Upper lobe of left lung (tissue), 6 donors: Measurements from ENCODE around the gene GRAMD4. TPM values are rescaled to one million over a fixed set of nuclear protein-coding genes. Genes with fewer than 3 reads are reported as not detected.

ENCODE experiments used
- ATAC-seq, 2 donors: fragments of 200-7000 bp; cut with Tn5 transposase; one replicate each; pipeline ENCODE4 v1.9.1; 2022; ENCODE audit warnings: mild to moderate bottlenecking in 2 of 2, moderate library complexity in 2 of 2; ENCODE audit not compliant: low FRiP score in 2 of 2
- DNase-seq, 2 donors: peaks; one replicate each; pipeline ENCODE4 v3.0.0-alpha.2; 2019 to 2020
- H3K27ac ChIP-seq, 4 donors: fragments of 200-600 bp; sonication (generic); one replicate each; pipeline ENCODE4 v1.5.1; 2016 to 2019
- H3K27me3 ChIP-seq, 4 donors: fragments of 200-600 bp; sonication (generic); one replicate each; pipeline ENCODE4 v1.5.1; 2017 to 2019
- H3K36me3 ChIP-seq, 4 donors: fragments of 200-600 bp; sonication (generic); one replicate each; pipeline ENCODE4 v1.5.1; 2016 to 2019
- H3K4me1 ChIP-seq, 4 donors: fragments of 200-600 bp; sonication (generic); one replicate each; pipeline ENCODE4 v1.5.1; 2018 to 2019
- H3K4me3 ChIP-seq, 4 donors: fragments of 200-600 bp; sonication (generic); one replicate each; pipeline ENCODE4 v1.5.1; 2017 to 2019; ENCODE audit warnings: mild to moderate bottlenecking in 2 of 4, moderate library complexity in 1 of 4
- H3K9me3 ChIP-seq, 4 donors: fragments of 200-600 bp; sonication (generic); one replicate each; pipeline ENCODE4 v1.5.1; 2018 to 2019
- EP300 ChIP-seq, 4 donors: sonication (generic); formaldehyde crosslinking; IDR thresholded peaks; one replicate each; pipeline ENCODE4 v1.5.1; 2017; ENCODE audit warnings: antibody characterized with exemption in 4 of 4, control low read depth in 2 of 4
- POLR2A ChIP-seq, 4 donors: fragments of 450-650 bp; IDR thresholded peaks; one replicate each; pipeline ENCODE4 v1.5.1; 2016 to 2017; ENCODE audit warnings: antibody characterized with exemption in 4 of 4, mild to moderate bottlenecking in 2 of 4
- POLR2AphosphoS5 ChIP-seq, 2 donors: sonication (generic); formaldehyde crosslinking; IDR thresholded peaks; one replicate each; pipeline ENCODE4 v1.5.1; 2017; ENCODE audit warnings: antibody characterized with exemption in 2 of 2
- WGBS, 2 donors: methylation state at CpG; one replicate each; pipeline ENCODE4 v1.1.5; 2017 to 2018; 5-methylcytosine and 5-hydroxymethylcytosine counted together
- total RNA-seq, 6 donors: library from RNA; depleted of rRNA in 4 of 6; stranded (reverse); fragments of >200 nt in 4 of 6; gene quantifications; one replicate each; pipeline versions ENCODE4 v1.1.0 to v1.2.1, GENCODE V29; 2016 to 2021
- TF ChIP-seq, protein P1 (sequence below), 6 experiments: fragments of 450-650 bp in 4 of 6; fragments of 200-600 bp in 2 of 6; sonication (generic) in 2 of 6; IDR thresholded peaks; one replicate each; pipeline ENCODE4 v1.5.1; 2016 to 2019; ENCODE audit warnings: antibody characterized with exemption in 6 of 6
- donor health status: DM: no; HTN: no; CAD: no; lungs with moderate emphysema.
- donor health status: DM: no; HTN: yes; CAD: no; lungs with severe emphysema.

The GRAMD4 gene
- total RNA-seq, 6 donors from 2014 or later: 59.8 to 302 (median 104) TPM

DNA sequence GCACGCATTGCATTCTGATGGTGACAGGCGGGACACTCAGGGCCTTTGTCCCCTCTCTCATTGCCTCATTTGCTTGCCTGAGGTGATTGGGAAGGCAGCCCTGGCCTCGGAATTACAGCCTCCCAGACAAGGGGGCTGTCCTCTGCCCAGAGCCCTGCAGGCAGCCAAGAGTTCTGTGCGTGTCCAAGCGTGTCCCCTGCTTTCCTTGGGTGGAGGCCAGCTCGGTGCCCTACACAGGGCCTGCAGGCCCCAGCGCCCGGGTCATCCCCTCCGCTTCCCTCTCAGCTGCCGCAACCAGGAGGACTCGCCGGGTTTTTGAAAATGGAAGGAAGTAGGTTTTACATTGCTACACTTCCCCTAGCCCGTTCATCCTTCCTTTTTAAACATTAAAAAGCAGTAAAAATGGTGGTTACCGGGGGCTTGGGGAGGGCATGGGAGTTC lies 1.9 kb downstream of the GRAMD4 start:
- peak in 1 of 2 donors; percentile 47 for ATAC-seq
- H3K27ac ChIP-seq: peak overlapping the region; percentile 24 to 73 (median 48)
- peaks cover 17 to 41% (median 27%) of the 10 kb centered on the region in 4 donors for H3K4me1 ChIP-seq
- H3K9me3 ChIP-seq: no peaks in the 10 kb centered on the region
- H3K27me3 ChIP-seq: no peaks in the 10 kb centered on the region
- TF ChIP-seq EP300 (IDR thresholded peaks at IDR 0.05): no peak
- TF ChIP-seq, protein P1, sequence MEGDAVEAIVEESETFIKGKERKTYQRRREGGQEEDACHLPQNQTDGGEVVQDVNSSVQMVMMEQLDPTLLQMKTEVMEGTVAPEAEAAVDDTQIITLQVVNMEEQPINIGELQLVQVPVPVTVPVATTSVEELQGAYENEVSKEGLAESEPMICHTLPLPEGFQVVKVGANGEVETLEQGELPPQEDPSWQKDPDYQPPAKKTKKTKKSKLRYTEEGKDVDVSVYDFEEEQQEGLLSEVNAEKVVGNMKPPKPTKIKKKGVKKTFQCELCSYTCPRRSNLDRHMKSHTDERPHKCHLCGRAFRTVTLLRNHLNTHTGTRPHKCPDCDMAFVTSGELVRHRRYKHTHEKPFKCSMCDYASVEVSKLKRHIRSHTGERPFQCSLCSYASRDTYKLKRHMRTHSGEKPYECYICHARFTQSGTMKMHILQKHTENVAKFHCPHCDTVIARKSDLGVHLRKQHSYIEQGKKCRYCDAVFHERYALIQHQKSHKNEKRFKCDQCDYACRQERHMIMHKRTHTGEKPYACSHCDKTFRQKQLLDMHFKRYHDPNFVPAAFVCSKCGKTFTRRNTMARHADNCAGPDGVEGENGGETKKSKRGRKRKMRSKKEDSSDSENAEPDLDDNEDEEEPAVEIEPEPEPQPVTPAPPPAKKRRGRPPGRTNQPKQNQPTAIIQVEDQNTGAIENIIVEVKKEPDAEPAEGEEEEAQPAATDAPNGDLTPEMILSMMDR (IDR thresholded peaks at IDR 0.05): no peak
- TF ChIP-seq POLR2AphosphoS5 (IDR thresholded peaks at IDR 0.05): no peak
- no peak for TF ChIP-seq POLR2A (IDR thresholded peaks at IDR 0.05)
- 60 to 65% methylated on average over 8 to 12 of the region's 14 CpGs for WGBS, 2 donors
- DNase-seq: peak; percentile 60 to 81
- peak overlapping the region in 1 of 4 donors; percentile 5 for H3K4me3 ChIP-seq
- H3K36me3 ChIP-seq: peaks cover 0 to 4% (median 2%) of the 10 kb centered on the region in 4 donors

DNA sequence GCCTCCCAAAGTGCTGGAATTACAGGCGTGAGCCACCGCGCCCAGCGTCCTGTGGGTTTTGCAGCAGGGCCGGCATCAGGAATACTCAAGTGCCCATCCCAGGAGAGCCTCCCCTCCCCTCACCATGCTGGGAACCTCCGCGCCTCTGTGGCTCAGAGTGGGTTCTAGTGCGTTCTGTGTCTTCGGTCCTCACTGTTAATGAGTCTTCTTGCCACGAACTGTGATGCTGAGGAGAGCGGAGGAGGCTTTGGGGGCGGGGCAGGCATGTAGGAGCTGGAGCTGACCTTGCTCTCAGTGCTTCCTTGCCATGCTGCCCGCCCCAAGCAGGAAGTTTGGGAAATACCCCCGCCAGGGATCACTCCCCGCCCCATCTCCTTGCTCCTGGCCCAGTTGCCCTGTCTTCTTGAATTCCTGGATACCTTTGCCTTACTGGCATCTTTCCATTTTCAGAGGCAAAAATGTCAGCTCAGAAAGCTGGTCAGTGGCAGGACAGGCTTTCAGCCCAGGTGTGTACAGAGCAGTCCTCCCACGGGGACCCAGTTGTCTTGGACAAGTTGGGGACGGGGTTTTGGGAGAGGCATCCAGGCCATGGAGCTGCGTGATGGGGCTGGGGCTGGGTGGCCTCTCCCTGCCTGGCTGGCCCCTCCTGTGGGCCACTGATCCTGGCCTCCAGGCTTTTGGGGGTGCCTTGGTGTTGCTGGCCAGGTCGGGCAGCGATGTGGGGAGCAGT lies 5.1 kb downstream of the GRAMD4 start:
- no peak overlapping the region for H3K4me3 ChIP-seq
- ATAC-seq (no peak), DNase-seq (peak in 1 of 2 donors; percentile 28)
- H3K9me3 ChIP-seq: no peaks in the 10 kb centered on the region
- peaks cover 0 to 9% (median 4%) of the 10 kb centered on the region in 4 donors for H3K36me3 ChIP-seq
- H3K27ac ChIP-seq: no peak overlapping the region
- peaks cover 3 to 12% (median 3%) of the 10 kb centered on the region in 4 donors for H3K4me1 ChIP-seq
- no peak for TF ChIP-seq POLR2A (IDR thresholded peaks at IDR 0.05)
- TF ChIP-seq EP300 (IDR thresholded peaks at IDR 0.05): no peak
- H3K27me3 ChIP-seq: no peaks in the 10 kb centered on the region
- WGBS, 2 donors: 90 to 96% methylated on average over 17 to 20 of the region's 20 CpGs

DNA sequence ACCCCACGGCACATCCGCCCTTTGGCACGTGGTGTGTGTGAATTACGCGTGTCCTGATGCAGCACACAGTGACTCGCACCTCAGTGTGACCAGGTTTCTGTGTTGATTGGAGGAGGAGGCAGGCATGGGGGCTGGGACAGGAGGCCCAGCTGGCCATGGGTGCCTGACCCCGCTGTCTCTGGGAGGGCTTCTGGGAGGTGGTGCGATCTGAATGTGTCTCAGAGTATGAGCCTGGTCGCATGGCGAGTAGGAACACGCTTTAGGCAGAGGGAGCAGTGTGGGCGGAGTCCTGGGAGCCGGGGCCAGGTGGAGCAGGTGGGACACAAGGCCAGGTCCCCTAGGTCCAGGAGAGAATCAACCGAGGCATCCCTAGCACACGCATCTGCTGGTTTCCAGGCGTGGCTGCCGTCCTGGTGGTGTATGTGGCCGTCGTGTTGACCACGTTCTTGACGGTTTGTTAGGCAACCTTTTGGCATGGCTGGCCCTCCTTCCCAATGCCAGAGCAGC lies 5.7 kb downstream of the GRAMD4 start:
- TF ChIP-seq POLR2A (IDR thresholded peaks at IDR 0.05): no peak
- TF ChIP-seq POLR2AphosphoS5 (IDR thresholded peaks at IDR 0.05): no peak
- TF ChIP-seq, protein P1 (IDR thresholded peaks at IDR 0.05): no peak
- TF ChIP-seq EP300 (IDR thresholded peaks at IDR 0.05): no peak
- no peak overlapping the region for H3K27ac ChIP-seq

DNA sequence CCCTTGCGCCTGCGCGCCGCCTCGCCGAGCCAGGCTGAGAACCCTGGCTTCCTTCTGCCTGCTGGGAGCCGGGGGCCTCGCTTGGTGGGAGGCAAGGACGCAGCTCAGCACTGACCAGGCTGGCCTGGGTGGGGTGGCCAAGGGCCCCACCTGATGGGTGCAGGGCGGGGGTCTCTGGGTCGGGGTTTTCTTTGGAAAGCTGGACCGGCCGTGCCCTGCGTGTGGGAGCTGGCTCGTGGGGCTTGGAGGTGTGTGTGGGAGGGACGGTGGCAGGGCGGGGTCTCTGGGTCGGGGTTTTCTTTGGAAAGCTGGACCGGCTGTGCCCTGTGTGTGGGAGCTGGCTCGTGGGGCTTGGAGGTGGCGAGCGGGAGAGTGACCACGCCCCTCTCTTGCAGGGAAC lies 6.2 kb downstream of the GRAMD4 start:
- H3K4me1 ChIP-seq: peaks cover 0 to 11% (median 1%) of the 10 kb centered on the region in 4 donors
- no peak overlapping the region for H3K4me3 ChIP-seq
- no peaks in the 10 kb centered on the region for H3K27me3 ChIP-seq
- TF ChIP-seq POLR2AphosphoS5 (IDR thresholded peaks at IDR 0.05) (no peak), EP300 (IDR thresholded peaks at IDR 0.05) (no peak), POLR2A (IDR thresholded peaks at IDR 0.05) (no peak)
- TF ChIP-seq, protein P1 (IDR thresholded peaks at IDR 0.05): no peak
- DNase-seq (peak in 1 of 2 donors; percentile 80), ATAC-seq (no peak)
- 98 to 99% methylated on average over 12 to 16 of the region's 23 CpGs for WGBS, 2 donors
- no peaks in the 10 kb centered on the region for H3K9me3 ChIP-seq
- H3K27ac ChIP-seq: no peak overlapping the region
- H3K36me3 ChIP-seq: peaks cover 0 to 18% (median 4%) of the 10 kb centered on the region in 4 donors

More for the DNA sequence above, 5.7 kb downstream of the GRAMD4 start:
- H3K27me3 ChIP-seq: no peaks in the 10 kb centered on the region
- ATAC-seq (no peak), DNase-seq (no peak)
- no peaks in the 10 kb centered on the region for H3K9me3 ChIP-seq
- H3K36me3 ChIP-seq: peaks cover 0 to 14% (median 4%) of the 10 kb centered on the region in 4 donors
- 81 to 85% methylated on average over 15 to 21 of the region's 21 CpGs for WGBS, 2 donors
- H3K4me1 ChIP-seq: peaks cover 0 to 11% (median 1%) of the 10 kb centered on the region in 4 donors
- H3K4me3 ChIP-seq: no peak overlapping the region
